ENCODE data around the gene GAL3ST1.

- TF ChIP-seq CTCF (IDR thresholded peaks at IDR 0.05) (no peak), EZH2 (IDR thresholded peaks at IDR 0.05; ENCODE audit: borderline replicate concordance, insufficient read depth, low read depth, low read length, poor library complexity, severe bottlenecking) (no peak)
Measured at GRCh38 chr22:30552719-30553118, 21.7 kb downstream of the GAL3ST1 start.

Measured in B cell (primary cell).